H1 (cell line): Measurements from ENCODE around the gene LEKR1. TPM values are rescaled to one million over a fixed set of nuclear protein-coding genes. Genes with fewer than 3 reads are reported as not detected.

Experiments used
- CTCF ChIA-PET: fragments of 300-600 bp; sonication (Branson Sonifier 250); formaldehyde crosslinking; loops from one replicate; lab custom pipeline; 2021; ENCODE audit not compliant: partially characterized antibody; lab: Charles Lee
- POLR2A ChIA-PET: fragments of 300-600 bp; sonication (Branson Sonifier 250); formaldehyde crosslinking; loops from one replicate; lab custom pipeline; 2021; ENCODE audit warnings: inconsistent platforms; ENCODE audit not compliant: partially characterized antibody; lab: Charles Lee
- DNase-seq, 2 experiments: peaks; one replicate each; pipeline versions ENCODE4 v3.0.0 to v3.0.0-alpha.2; 2010 to 2022; ENCODE audit warnings: low spot score in 2 of 2, low read depth in 1 of 2, mixed read lengths in 1 of 2
- FAIRE-seq: peaks from 2 replicates; lab custom pipeline; 2011; peaks lifted over from hg19 to GRCh38; lab: Jason Lieb, UNC
- H2AFZ ChIP-seq: 2 replicates; pipeline ENCODE4 v1.8.1; 2012; ENCODE audit warnings: low read length, inconsistent platforms
- H2AK5ac ChIP-seq: 2 replicates; pipeline ENCODE4 v1.6.1; 2013; ENCODE audit warnings: low read depth, low read length
- H2BK120ac ChIP-seq: replicated peaks from 2 replicates; pipeline ENCODE3; 2013; ENCODE audit warnings: low read depth, low read length, inconsistent platforms
- H2BK12ac ChIP-seq: 2 replicates; pipeline ENCODE4 v1.6.1; 2013; ENCODE audit warnings: low read depth, low read length
- H2BK15ac ChIP-seq: 2 replicates; pipeline ENCODE4 v1.6.1; 2013; ENCODE audit warnings: low read length
- H2BK20ac ChIP-seq: 2 replicates; pipeline ENCODE4 v1.6.1; 2013; ENCODE audit warnings: low read length
- H2BK5ac ChIP-seq: 2 replicates; pipeline ENCODE4 v1.6.1; 2013; ENCODE audit warnings: low read depth, low read length
- H3K14ac ChIP-seq: 2 replicates; pipeline ENCODE4 v1.6.1; 2013; ENCODE audit warnings: inconsistent platforms; ENCODE audit not compliant: insufficient read length
- H3K18ac ChIP-seq: 2 replicates; pipeline ENCODE4 v1.6.1; 2013; ENCODE audit warnings: low read length; ENCODE audit errors: extremely low read depth
- H3K23ac ChIP-seq: 2 replicates; pipeline ENCODE4 v1.6.1; 2013; ENCODE audit warnings: inconsistent platforms; ENCODE audit not compliant: insufficient read length
- H3K23me2 ChIP-seq: 2 replicates; pipeline ENCODE4 v1.6.1; 2013; ENCODE audit warnings: low read depth, low read length
- H3K27ac ChIP-seq: 2 replicates; pipeline ENCODE4 v1.6.1; 2011; ENCODE audit warnings: low read depth, low read length, inconsistent platforms
- H3K27me3 ChIP-seq, 4 experiments: replicated peaks in 1 of 4; 1 replicate in 1 of 4; 2 replicates in 3 of 4; pipeline versions ENCODE4 v1.6.1 to v1.8.1; 2011 to 2013; ENCODE audit warnings: low read length in 3 of 4, mild to moderate bottlenecking in 3 of 4, inconsistent platforms in 2 of 4, mixed read lengths in 2 of 4, moderate library complexity in 1 of 4; ENCODE audit not compliant: control insufficient read depth in 3 of 4, insufficient read depth in 3 of 4; ENCODE audit errors: extremely low read depth in 1 of 4
- H3K36me3 ChIP-seq, 4 experiments: 2 replicates each; pipeline versions ENCODE4 v1.6.1 to v1.8.1; 2011 to 2013; ENCODE audit warnings: mild to moderate bottlenecking in 4 of 4, low read length in 3 of 4, moderate library complexity in 2 of 4, control low read depth in 1 of 4, inconsistent platforms in 1 of 4; ENCODE audit not compliant: insufficient read depth in 4 of 4, control insufficient read depth in 2 of 4
- H3K4ac ChIP-seq: replicated peaks from 2 replicates; pipeline ENCODE3; 2013; ENCODE audit warnings: low read length, low read depth, mixed read lengths, inconsistent platforms; ENCODE audit not compliant: insufficient read length
- H3K4me1 ChIP-seq, 4 experiments: replicated peaks in 1 of 4; 1 replicate in 1 of 4; 2 replicates in 3 of 4; pipeline versions ENCODE4 v1.6.1 to v1.8.1; 2011 to 2013; ENCODE audit warnings: low read length in 3 of 4, inconsistent platforms in 2 of 4, mixed read lengths in 1 of 4; ENCODE audit not compliant: insufficient read depth in 4 of 4, control insufficient read depth in 3 of 4
- H3K4me2 ChIP-seq, 2 experiments: 2 replicates each; pipeline versions ENCODE4 v1.6.1 to v1.8.1; 2011 to 2013; ENCODE audit warnings: low read depth in 2 of 2, low read length in 2 of 2, control low read depth in 1 of 2, inconsistent platforms in 1 of 2, mild to moderate bottlenecking in 1 of 2; ENCODE audit not compliant: insufficient read depth in 1 of 2
- H3K4me3 ChIP-seq, 4 experiments: fragments of 200-600, 300-600 bp in 1 of 4; sonication (generic), shearing (Covaris generic), sonication (Bioruptor Twin) in 1 of 4; 2 replicates each; pipeline versions ENCODE4 v1.5.1 to v1.8.1; 2011 to 2016; ENCODE audit warnings: low read length in 4 of 4, low read depth in 3 of 4, control low read depth in 2 of 4, inconsistent platforms in 2 of 4, mild to moderate bottlenecking in 2 of 4, mixed read lengths in 1 of 4, moderate library complexity in 1 of 4; ENCODE audit not compliant: insufficient read depth in 2 of 4; ENCODE audit errors: extremely low read depth in 1 of 4
- H3K56ac ChIP-seq: replicated peaks from 2 replicates; pipeline ENCODE3; 2013; ENCODE audit warnings: low read depth, mild to moderate bottlenecking, mixed read lengths, low read length, inconsistent platforms; ENCODE audit not compliant: insufficient read length
- H3K79me1 ChIP-seq: 2 replicates; pipeline ENCODE4 v1.6.1; 2013; ENCODE audit warnings: low read depth, low read length, control low read depth
- H3K79me2 ChIP-seq, 2 experiments: 2 replicates each; pipeline versions ENCODE4 v1.6.1 to v1.8.1; 2012 to 2013; ENCODE audit warnings: low read length in 2 of 2, mild to moderate bottlenecking in 2 of 2, inconsistent platforms in 1 of 2; ENCODE audit not compliant: insufficient read depth in 2 of 2, control insufficient read depth in 1 of 2
- H3K9ac ChIP-seq, 4 experiments: replicated peaks in 1 of 4; 1 replicate in 1 of 4; 2 replicates in 3 of 4; pipeline versions ENCODE4 v1.6.1 to v1.8.1; 2011 to 2013; ENCODE audit warnings: low read depth in 3 of 4, low read length in 3 of 4, control low read depth in 2 of 4, mild to moderate bottlenecking in 2 of 4, moderate library complexity in 2 of 4, inconsistent platforms in 1 of 4; ENCODE audit errors: extremely low read depth in 1 of 4
- H3K9me3 ChIP-seq, 2 experiments: 2 replicates each; pipeline versions ENCODE4 v1.6.1 to v1.8.1; 2012 to 2013; ENCODE audit warnings: mild to moderate bottlenecking in 2 of 2, moderate library complexity in 2 of 2, control low read depth in 1 of 2, inconsistent platforms in 1 of 2, low read depth in 1 of 2, low read length in 1 of 2, mixed read lengths in 1 of 2; ENCODE audit not compliant: insufficient read depth in 2 of 2
- H4K20me1 ChIP-seq, 2 experiments: replicated peaks in 1 of 2; 2 replicates each; pipeline versions ENCODE3 to v1.8.1; 2011 to 2013; ENCODE audit warnings: inconsistent platforms in 2 of 2, low read length in 2 of 2, mild to moderate bottlenecking in 1 of 2; ENCODE audit not compliant: insufficient read depth in 2 of 2, control insufficient read depth in 1 of 2
- H4K5ac ChIP-seq: 2 replicates; pipeline ENCODE4 v1.6.1; 2013; ENCODE audit warnings: low read length, low read depth, mixed read lengths, inconsistent platforms; ENCODE audit not compliant: insufficient read length
- H4K8ac ChIP-seq: 2 replicates; pipeline ENCODE4 v1.8.0; 2013; ENCODE audit warnings: mild to moderate bottlenecking, moderate library complexity, low read length, inconsistent platforms; ENCODE audit not compliant: insufficient read depth; ENCODE audit errors: extremely low read depth
- H4K91ac ChIP-seq: replicated peaks from 2 replicates; pipeline ENCODE3; 2013; ENCODE audit warnings: low read length, mixed read lengths, inconsistent platforms; ENCODE audit not compliant: insufficient read length
- PHF8 ChIP-seq: fragments of 200-600 bp; sonication (generic); conservative IDR thresholded peaks from 2 replicates; pipeline ENCODE4 v1.7.1; 2012; ENCODE audit warnings: low read depth, mild to moderate bottlenecking, inconsistent platforms, low read length, moderate library complexity
- WGBS, 2 experiments: shearing (Covaris generic) in 1 of 2; methylation state at CpG; one replicate each; pipeline versions ENCODE4 v1.1.6 to v1.1.7; 2013 to 2015; ENCODE audit warnings: low lambda C conversion rate in 2 of 2, mixed read lengths in 2 of 2, inconsistent platforms in 1 of 2, low coverage in 1 of 2, missing lambda C conversion rate in 1 of 2; ENCODE audit not compliant: insufficient replicate concordance in 2 of 2, insufficient coverage in 1 of 2, insufficient read length in 1 of 2; ENCODE audit errors: extremely low coverage in 1 of 2, missing lambda C conversion rate in 1 of 2; 5-methylcytosine and 5-hydroxymethylcytosine counted together
- polyA plus RNA-seq, 7 experiments: library from polyadenylated mRNA; depleted of rRNA in 3 of 7; stranded (reverse) in 5 of 7; unstranded in 2 of 7; fragments of >200 nt in 5 of 7; fragments of 200-250 nt in 2 of 7; gene quantifications; 1 replicate in 5 of 7; 2 replicates in 1 of 7; 4 replicates in 1 of 7; pipeline versions ENCODE4 v1.2.1 to v1.2.3, GENCODE V29; 2011 to 2013; ENCODE audit warnings: missing spikeins in 2 of 7, mixed read lengths in 2 of 7
- total RNA-seq: library from RNA; stranded (reverse); fragmentation: NEBNext Ultra II Directional; extraction: Animal tissue kit (Norgen Biotek cat#: 25700); gene quantifications from 2 replicates; pipeline ENCODE4 v1.2.1, GENCODE V29; 2021

Gene LEKR1
- total and polyA plus RNA-seq, 2 of the 8 experiments (the other 6 are each of a cell fraction or from before 2014, with no cell fraction given) = 0.08 TPM; not detected in 1

DNA sequence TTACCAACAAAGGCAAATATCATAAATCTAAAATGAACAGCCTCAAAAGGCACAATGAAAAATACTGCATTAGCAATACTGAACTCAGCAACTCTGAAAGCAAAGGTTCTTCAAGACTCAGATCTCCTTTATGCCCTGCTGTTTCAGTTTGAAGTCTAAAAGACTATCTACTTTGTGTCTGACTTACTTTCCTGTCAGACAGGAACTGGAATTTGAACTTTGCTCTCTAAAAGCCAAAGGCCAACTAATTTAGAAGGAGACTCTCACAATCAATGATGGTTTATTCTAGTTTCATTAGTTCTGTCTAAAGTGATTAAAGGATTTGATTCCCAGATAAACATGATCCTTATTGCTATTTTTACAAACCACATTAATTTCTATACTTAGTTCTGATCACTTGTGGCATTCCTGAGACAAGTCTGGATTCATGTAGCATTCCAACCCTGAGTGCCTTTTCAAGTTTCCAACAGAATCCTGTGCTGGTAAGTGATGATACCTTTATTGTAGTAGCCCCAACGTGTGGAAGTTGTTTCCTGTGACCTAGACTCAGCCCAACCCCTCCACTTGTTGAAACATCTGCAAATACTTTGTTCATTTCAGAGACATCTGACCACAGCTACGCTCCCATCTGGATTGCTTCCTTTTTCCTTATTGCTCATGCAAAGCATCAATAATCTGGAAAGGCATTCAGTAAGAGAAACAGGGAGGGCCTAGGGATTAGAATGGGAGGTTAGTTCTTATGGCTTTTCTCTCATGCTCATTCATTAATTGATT lies 14.9 kb upstream of the LEKR1 start:
- Histone ChIP-seq H3K9ac (no peak overlapping the region), H3K23ac (no peak overlapping the region), H3K9me3 (no peaks in the 10 kb centered on the region), H4K5ac (no peak overlapping the region), H4K20me1 (no peaks in the 10 kb centered on the region), H2AFZ (no peak overlapping the region), H4K8ac (no peak overlapping the region), H2BK20ac (no peak overlapping the region), H3K4me1 (peaks cover 0 to 3% (median 0%) of the 10 kb centered on the region in 4 experiments; a peak in 1 of 7 replicates), H3K27ac (no peak overlapping the region), H2BK12ac (no peak overlapping the region), H3K18ac (no peak overlapping the region), H3K56ac (no peak overlapping the region), H3K27me3 (peaks cover 8 to 20% (median 12%) of the 10 kb centered on the region in 4 experiments), H3K36me3 (no peaks in the 10 kb centered on the region), H4K91ac (no peak overlapping the region), H3K79me2 (no peaks in the 10 kb centered on the region), H2BK120ac (no peak overlapping the region), H2BK5ac (no peak overlapping the region), H3K79me1 (no peaks in the 10 kb centered on the region), H3K4ac (no peak overlapping the region), H3K23me2 (no peaks in the 10 kb centered on the region; the same call in 1 of the 2 replicates), H2BK15ac (no peak overlapping the region), H2AK5ac (no peak overlapping the region), H3K14ac (no peak overlapping the region), H3K4me3 (no peak overlapping the region), H3K4me2 (no peak overlapping the region)
- POLR2A ChIA-PET = no interaction called here
- CTCF ChIA-PET = no interaction called here
- TF ChIP-seq PHF8 = no peak
- 44% methylated on average over 2 of the region's 2 CpGs; no CpG with 5 or more reads in 1 of the 2 experiments for WGBS, 2 experiments
- FAIRE-seq (no peak), DNase-seq (no peak)
